HG02938 (cell line): Measurements from ENCODE around the gene WWTR1.

ENCODE experiments used
- ATAC-seq: cut with Tn5 transposase; IDR thresholded peaks from one replicate; pipeline ENCODE4 v1.9.1; 2021; ENCODE audit warnings: mild to moderate bottlenecking, moderate library complexity; ENCODE audit not compliant: unreplicated experiment

Gene WWTR1

GRCh38 chr3:149655826-149656574 lies 1.8 kb downstream of the WWTR1 start:
- no peak for ATAC-seq

GRCh38 chr3:149654188-149654601 lies 3.6 kb downstream of the WWTR1 start:
- no peak for ATAC-seq

GRCh38 chr3:149653564-149653963 lies 4.3 kb downstream of the WWTR1 start:
- ATAC-seq: no peak

- no peak for ATAC-seq
Observed at GRCh38 chr3:149653136-149653535, 4.7 kb downstream of the WWTR1 start.

GRCh38 chr3:149650828-149651227 lies 7.0 kb downstream of the WWTR1 start:
- ATAC-seq: no peak

DNA sequence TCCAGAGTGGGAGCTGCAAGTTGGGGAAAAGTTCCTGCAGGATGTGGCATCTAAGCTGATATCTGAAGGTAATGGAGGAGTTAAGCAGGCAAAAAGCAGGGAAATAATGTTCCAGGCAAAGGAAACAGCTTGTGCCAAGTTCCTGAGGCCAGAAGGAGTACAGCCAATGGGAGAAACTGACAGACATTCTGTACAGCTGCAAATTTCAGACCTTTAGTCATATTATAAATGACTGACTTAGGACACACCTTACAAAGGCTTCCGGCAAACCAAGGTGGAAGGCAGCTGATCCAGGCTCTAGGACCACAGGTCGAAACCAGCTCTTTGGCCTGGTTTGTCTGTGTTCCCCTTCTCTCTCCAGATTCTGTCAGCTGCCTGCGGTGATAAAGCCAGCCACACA lies 9.3 kb downstream of the WWTR1 start:
- no peak for ATAC-seq

DNA sequence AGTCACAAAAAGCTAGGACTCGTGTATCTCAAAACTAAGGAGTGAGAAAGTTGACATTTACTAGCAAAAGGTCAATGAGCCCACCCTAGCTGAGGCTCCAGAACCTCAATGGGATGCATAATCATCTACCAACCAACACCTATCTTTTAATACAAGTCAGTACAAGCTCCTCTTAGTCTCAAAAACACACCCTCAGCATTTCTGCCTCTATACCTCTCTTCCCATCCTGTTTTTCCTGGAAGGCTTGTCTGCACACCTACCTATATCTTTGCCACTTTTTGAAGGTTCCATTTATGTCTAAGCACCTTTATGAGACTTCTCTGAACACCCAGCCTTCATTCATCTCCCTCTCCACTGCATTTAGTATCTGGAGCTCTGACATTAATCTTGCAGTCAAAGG lies 10.0 kb downstream of the WWTR1 start:
- ATAC-seq: no peak

GRCh38 chr3:149647285-149647684 lies 10.5 kb downstream of the WWTR1 start:
- no peak for ATAC-seq

GRCh38 chr3:149646181-149646766 lies 11.6 kb downstream of the WWTR1 start:
- ATAC-seq: no peak

DNA sequence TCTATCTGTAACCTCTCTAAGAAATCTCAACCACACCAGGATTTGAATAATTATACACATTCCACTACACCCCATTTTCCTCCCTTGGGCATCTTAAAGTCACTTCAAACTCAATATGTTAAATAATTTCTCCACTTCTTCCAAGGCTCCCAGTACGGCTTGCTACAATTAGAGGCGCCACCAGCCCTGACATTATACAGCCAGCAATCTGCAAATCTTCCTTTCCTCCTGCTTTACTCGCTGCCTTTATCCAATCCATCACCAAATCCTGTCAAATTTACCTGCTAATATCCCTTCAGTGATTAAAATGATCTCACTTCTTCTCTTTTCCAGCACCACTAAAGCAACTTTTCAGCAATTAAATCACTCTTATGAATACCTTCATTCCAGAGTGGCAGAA lies 13.9 kb downstream of the WWTR1 start:
- ATAC-seq: no peak

- ATAC-seq: no peak
Observed at GRCh38 chr3:149643482-149643798, 14.4 kb downstream of the WWTR1 start.

DNA sequence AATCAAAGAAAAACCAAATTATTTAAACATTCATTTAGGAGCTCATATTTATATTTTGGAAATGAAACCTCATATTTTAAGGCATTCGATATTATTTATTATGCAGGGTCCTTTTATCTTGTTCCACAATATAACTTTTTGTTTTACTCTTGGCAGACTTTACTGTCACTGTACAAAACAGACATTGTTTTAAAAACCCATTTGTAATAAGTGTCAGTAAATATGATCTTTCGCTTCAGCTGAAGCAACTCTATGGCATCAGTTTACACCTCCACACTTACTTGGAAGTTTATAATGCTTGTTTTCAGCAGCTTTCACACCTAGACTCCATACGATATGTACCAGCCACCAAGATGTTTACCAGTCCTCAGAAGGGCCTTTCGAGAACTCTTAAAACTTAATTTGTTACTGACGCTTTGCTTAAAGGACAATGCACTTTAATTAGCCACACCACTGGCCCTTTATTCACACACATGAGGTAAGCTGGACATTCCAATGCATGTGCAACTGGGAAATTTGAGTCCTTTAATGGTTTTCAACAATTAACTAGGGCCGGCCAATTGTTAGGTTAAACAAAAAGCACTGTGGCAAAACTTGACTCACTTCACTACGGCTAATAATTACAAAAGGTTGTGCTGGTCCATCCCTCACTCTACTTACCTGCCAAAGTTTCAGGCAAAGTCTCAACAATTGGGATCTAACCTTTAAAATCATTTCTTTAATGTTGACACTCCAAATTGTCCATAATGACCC lies 16.7 kb downstream of the WWTR1 start:
- no peak for ATAC-seq

- ATAC-seq: no peak
Observed at GRCh38 chr3:149639093-149639486, 18.7 kb downstream of the WWTR1 start.

DNA sequence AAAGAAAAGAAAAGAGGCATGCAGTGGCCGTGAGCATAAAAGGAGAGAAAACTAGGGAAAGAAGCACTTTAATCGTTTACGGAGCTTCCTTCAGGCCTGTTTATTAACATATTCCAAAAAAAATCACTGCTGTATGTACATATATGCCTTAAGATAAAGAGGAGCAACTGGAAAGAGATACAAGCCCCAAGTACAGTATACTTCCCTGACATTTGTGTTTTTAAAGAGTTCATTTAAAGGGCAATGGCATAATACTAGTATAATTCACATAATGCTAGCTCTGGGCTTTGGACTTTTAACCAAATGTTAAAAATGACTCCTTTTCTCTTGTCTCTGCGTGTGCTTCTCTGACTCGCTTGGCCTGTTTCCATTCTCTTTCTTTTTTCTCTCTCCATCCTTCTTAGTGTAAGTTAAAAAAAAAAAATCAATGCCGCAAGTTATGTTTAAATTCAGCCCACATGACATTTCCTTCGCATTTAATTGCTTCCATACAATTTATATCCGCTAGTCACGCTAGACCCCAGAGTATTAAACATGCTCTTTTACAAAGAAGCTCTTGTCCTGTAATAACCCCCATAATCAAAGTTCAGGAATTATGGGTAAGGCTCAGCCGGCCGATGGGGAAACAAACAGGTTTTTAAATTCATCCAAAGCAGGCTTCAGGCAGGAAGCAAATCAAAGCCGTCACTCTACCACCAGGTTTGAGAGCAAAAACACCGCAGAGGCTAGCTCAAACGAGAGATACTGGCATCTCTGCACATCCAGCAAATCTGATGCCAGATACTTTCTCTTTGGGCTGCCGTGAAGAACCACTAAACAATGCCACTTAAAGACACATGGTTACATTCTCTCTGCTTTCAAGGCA lies 19.4 kb downstream of the WWTR1 start:
- ATAC-seq: no peak

GRCh38 chr3:149635396-149635795 lies 22.4 kb downstream of the WWTR1 start:
- no peak for ATAC-seq

GRCh38 chr3:149634573-149634972 lies 23.3 kb downstream of the WWTR1 start:
- no peak for ATAC-seq

GRCh38 chr3:149634072-149634471 lies 23.8 kb downstream of the WWTR1 start:
- no peak for ATAC-seq

DNA sequence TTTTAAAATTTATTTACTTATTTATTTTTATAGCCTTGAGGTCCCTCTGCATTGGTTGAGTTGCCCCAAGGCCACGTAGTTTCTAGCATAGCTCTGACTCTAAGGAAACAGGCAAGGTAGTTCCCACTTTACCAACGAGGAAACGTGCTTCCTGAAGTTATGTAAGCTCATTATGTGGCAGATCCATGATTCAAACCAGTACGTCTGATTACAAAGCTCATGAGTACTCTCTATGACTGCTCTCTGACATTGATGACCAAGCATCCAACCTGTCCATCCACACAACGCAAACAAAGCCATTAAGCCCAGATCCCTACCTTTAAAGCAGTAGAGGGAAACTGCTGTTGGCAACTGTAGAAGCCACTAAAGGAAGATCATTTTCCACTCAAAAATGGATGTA lies 25.6 kb downstream of the WWTR1 start:
- no peak for ATAC-seq

DNA sequence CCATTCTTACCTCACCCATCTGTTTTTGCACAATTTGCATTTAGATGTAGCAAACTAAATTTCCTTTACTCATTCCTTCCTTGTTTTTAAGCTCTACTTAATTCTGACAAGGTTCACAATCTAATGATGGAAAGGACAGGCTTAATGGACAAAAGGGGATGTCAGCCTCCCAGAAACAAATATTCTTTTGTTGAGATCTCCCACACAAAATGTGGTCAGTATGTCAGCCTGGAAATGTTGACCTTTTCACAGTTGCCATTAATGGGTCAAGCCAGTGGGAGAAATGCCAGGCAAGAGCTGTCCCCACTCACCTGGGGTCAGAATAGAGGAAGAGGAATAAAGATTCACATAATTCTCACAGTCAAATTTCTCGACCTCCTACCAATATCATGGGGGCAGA lies 27.0 kb downstream of the WWTR1 start:
- ATAC-seq: no peak

DNA sequence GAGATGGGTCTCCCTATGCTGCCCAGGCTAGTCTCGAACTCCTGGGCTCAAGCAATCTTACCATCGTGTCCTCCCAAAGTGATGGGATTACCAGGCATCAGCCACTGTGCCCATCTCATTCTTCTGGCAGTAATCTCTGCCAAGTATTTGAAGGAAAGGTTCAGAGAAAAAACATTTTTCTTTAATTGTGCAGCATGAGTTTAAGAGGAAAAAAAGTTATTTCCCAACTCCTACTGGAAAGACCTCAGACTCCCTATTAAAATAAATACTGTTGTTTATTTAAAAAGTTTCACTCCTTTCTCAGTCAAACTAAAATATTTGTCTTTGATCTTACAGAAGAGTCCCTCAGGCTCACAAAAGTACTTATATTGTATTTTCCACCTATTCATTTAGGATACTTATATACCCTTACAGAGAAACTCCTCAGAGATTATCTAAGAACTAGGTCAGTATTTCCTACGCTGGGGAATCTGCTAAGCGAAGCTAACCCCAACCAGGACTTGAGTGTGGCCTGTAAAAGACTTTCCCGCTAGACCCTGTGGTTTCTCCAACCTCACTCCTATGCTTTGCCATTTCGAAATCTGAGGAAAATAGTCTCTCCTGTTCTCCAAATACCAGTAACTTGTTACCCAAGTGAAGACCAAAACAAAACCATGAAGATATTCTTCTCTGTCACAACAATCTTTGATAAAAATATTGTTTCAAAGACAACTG lies 28.7 kb downstream of the WWTR1 start:
- ATAC-seq: no peak

DNA sequence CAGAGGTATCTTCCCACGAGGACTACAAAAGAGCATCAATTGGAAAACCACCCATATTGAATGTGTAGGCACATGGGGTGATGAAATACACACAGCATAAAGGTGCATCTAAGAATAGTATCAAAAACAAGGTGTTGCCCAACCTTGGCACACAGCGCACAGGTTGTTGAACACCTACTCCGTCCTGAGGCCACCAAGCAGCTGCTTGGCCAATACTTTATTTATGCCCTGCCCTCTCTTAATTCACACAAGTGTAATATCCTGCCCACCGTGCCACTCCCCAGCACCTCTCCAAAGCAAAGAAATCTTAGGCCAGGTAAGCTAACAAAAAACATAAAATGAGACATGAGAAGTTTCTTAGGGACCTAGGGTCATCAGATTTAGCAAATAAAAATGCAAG lies 31.2 kb downstream of the WWTR1 start:
- no peak for ATAC-seq
